Kidney (tissue), 22 donors: ENCODE results near the gene SOX30. TPM values are rescaled to one million over a fixed set of nuclear protein-coding genes. Genes with fewer than 3 reads are reported as not detected.
A peak's percentile ranks its signal among the peaks of the same experiment; 100 is the strongest.
"Not testable (repeated sequence)": the region's sequence is repeated elsewhere in the genome, so short reads cannot be mapped to it uniquely, and the experiment has no call there.

Source experiments
- DNase-seq, 5 donors: peaks; one replicate each; pipeline ENCODE4 v3.0.0-alpha.2; 2013 to 2020
- FAIRE-seq: peaks from 2 replicates; lab custom pipeline; 2012; peaks lifted over from hg19 to GRCh38; lab: Jason Lieb, UNC
- H3K27ac ChIP-seq, 2 donors: one replicate each; pipeline ENCODE4 v1.7.0; 2013; ENCODE audit warnings: low read depth in 2 of 2, low read length in 2 of 2, inconsistent platforms in 1 of 2
- H3K27me3 ChIP-seq: one replicate; pipeline ENCODE4 v1.7.1; 2013; ENCODE audit warnings: low read length, inconsistent platforms; ENCODE audit not compliant: control insufficient read depth, insufficient read depth
- H3K36me3 ChIP-seq, 3 donors: one replicate each; pipeline versions ENCODE4 v1.7.0 to v1.7.1; 2013; ENCODE audit warnings: low read length in 3 of 3, control low read depth in 1 of 3, inconsistent platforms in 1 of 3; ENCODE audit not compliant: insufficient read depth in 3 of 3, control insufficient read depth in 2 of 3
- H3K4me1 ChIP-seq, 3 donors: one replicate each; pipeline versions ENCODE4 v1.7.0 to v1.7.1; 2013; ENCODE audit warnings: low read length in 3 of 3, inconsistent platforms in 1 of 3, low read depth in 1 of 3; ENCODE audit not compliant: control insufficient read depth in 2 of 3, insufficient read depth in 2 of 3
- H3K4me3 ChIP-seq, 3 donors: one replicate each; pipeline versions ENCODE4 v1.7.0 to v1.8.1; 2013; ENCODE audit warnings: low read length in 3 of 3, control low read depth in 1 of 3, inconsistent platforms in 1 of 3
- H3K9ac ChIP-seq, 3 donors: one replicate each; pipeline versions ENCODE4 v1.7.0 to v1.7.1; 2013; ENCODE audit warnings: low read length in 3 of 3, control low read depth in 1 of 3, inconsistent platforms in 1 of 3
- H3K9me3 ChIP-seq, 3 donors: one replicate each; pipeline versions ENCODE4 v1.7.0 to v1.7.1; 2013; ENCODE audit warnings: low read length in 3 of 3, control low read depth in 1 of 3, inconsistent platforms in 1 of 3; ENCODE audit not compliant: control insufficient read depth in 2 of 3, insufficient read depth in 1 of 3
- intact Hi-C: fragments of 100-400 bp; cut with DNase I; formaldehyde crosslinking; loops from one replicate; pipeline ENCODE4 v1.11.1; 2022
- long read RNA-seq, 10 donors: library from polyadenylated mRNA in 1 of 10; unstranded in 1 of 10; transcript quantifications; one replicate each; pipeline ENCODE4 v2.0.0 and lab custom pipeline, GENCODE V29; 2021 to 2026
- polyA plus RNA-seq: library from polyadenylated mRNA; stranded (reverse); fragments of 350-450 nt; fragmentation: Illumina TruSeq; extraction: RNeasy Lipid Tissue Mini Kit (QIAGEN cat#74804); gene quantifications from one replicate; pipeline ENCODE4 v1.2.3, GENCODE V29; 2014; ENCODE audit warnings: low read depth, low replicate concordance; ENCODE audit not compliant: insufficient read depth
- total RNA-seq: library from RNA; stranded (reverse); fragmentation: NEBNext Ultra II Directional; extraction: Animal tissue kit (Norgen Biotek cat#: 25700); gene quantifications from one replicate; pipeline ENCODE4 v1.2.1, GENCODE V29; 2021
- TF ChIP-seq, protein P1 (sequence below): IDR thresholded peaks from 3 replicates; pipeline ENCODE4 v1.5.1; 2012; ENCODE audit warnings: mild to moderate bottlenecking, moderate library complexity, borderline replicate concordance; ENCODE audit not compliant: insufficient read depth; ENCODE audit errors: extremely low read depth
- donor health status: control.
- donor health status: control.
- donor health status: control.
- donor health status: control.
- donor health status: control.
- donor health status: DM: yes; HTN: yes; CAD: no.
- donor health status: Normal renal cell carcinoma (clear cell type).

SOX30 gene
- total RNA-seq (0.09 TPM), polyA plus RNA-seq (not detected)
- long read RNA-seq, donor 1 = 0 reads
- long read RNA-seq, donor 2 = 0 reads
- long read RNA-seq, donor 3 = 0 reads
- long read RNA-seq, donor 4 = 0 reads
- long read RNA-seq, donor 5 = 0 reads
- long read RNA-seq, donor 6 = 0 reads
- long read RNA-seq, donor 7 = 0 reads
- long read RNA-seq, donor 8 = 0 reads
- long read RNA-seq, donor 9 = 0 reads
- long read RNA-seq, donor 10, partial matches to known transcripts = 16 of 16 reads
- long read RNA-seq, donor 10, other reads (novel, unspliced or antisense) = 0 of 16 reads

DNA sequence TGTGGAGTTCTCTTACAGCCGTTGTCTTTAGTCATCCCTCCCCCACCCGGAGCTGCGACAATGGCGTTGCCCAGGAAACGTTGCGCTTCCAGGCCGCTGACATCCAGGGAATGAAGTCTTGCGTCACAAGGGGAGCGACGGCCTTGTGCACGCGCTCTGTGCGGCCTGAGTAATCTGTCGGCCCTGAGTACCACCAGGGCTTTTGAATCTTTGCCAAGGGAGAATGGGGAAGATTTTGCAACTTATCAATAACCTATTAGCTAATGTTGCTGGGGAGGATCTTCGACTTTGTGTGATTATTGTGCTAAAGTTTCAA lies at the start of gene SOX30:
TSS of gene SOX30 (minus strand) at position 62 of the 316 bp plus-strand sequence. CDS start 360 bp downstream, outside the sequence.
- H3K4me1 ChIP-seq = no peaks in the 10 kb centered on the region
- DNase-seq (no peak), FAIRE-seq (no peak)
- peak within 1 kb of the TSS in 2 of 3 donors; percentile 36 to 51 for H3K4me3 ChIP-seq
- no peaks in the 10 kb centered on the region for H3K27me3 ChIP-seq
- no peak within 1 kb of the TSS for H3K9ac ChIP-seq
- no peak within 1 kb of the TSS for H3K27ac ChIP-seq
- TF ChIP-seq, protein P1, sequence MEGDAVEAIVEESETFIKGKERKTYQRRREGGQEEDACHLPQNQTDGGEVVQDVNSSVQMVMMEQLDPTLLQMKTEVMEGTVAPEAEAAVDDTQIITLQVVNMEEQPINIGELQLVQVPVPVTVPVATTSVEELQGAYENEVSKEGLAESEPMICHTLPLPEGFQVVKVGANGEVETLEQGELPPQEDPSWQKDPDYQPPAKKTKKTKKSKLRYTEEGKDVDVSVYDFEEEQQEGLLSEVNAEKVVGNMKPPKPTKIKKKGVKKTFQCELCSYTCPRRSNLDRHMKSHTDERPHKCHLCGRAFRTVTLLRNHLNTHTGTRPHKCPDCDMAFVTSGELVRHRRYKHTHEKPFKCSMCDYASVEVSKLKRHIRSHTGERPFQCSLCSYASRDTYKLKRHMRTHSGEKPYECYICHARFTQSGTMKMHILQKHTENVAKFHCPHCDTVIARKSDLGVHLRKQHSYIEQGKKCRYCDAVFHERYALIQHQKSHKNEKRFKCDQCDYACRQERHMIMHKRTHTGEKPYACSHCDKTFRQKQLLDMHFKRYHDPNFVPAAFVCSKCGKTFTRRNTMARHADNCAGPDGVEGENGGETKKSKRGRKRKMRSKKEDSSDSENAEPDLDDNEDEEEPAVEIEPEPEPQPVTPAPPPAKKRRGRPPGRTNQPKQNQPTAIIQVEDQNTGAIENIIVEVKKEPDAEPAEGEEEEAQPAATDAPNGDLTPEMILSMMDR = no peak
- H3K9me3 ChIP-seq = peaks cover 0 to 13% (median 0%) of the 10 kb centered on the region in 3 donors
- H3K36me3 ChIP-seq = no peaks in the 10 kb centered on the region
- intact Hi-C loops = no loop called here

DNA sequence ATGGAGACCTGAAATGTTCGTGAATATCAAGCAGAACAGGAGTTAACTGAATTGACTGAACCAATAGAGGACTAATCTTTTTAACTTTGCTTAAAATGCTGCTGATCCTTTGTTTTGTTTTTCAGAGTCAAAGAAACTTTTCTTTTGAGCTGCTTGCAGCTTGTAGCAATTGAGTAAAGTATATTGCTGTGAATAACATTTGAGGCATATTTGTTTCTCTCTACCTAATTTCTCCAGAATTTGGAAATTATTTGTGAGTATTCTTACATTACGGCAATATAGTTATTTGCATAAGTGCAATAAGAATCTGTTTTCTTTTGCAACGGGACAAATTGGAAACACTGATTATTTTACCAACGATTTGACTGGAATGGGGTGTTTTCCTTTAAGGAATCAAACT lies 46.4 kb upstream of the SOX30 start:
- H3K4me3 ChIP-seq, H3K27ac ChIP-seq, H3K9ac ChIP-seq, H3K9me3 ChIP-seq, FAIRE-seq, H3K36me3 ChIP-seq, intact Hi-C loops, H3K4me1 ChIP-seq, DNase-seq, H3K27me3 ChIP-seq: not testable (repeated sequence)

DNA sequence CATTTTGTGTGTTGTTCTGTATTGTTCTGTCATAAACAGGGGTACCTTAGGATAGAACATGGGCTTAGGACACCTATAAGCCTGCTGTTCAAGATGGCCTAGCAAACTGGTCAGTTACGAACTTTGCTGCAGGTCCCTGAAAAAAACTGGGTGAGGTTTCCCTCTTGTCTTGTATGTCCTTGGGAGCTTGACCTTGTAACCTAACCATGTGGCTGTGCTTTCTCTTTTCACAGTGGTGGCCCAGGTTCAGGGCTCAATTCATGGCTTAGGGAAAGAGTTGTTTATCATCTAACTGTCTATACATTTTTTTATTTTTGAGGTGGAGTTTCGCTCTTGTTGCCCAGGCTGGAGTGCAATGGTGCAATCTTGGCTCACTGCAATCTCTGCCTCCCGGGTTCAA lies 43.9 kb upstream of the SOX30 start:
- intact Hi-C loops, H3K27ac ChIP-seq, H3K9me3 ChIP-seq, H3K4me1 ChIP-seq, H3K9ac ChIP-seq, DNase-seq, H3K36me3 ChIP-seq, FAIRE-seq, H3K27me3 ChIP-seq, H3K4me3 ChIP-seq: not testable (repeated sequence)

DNA sequence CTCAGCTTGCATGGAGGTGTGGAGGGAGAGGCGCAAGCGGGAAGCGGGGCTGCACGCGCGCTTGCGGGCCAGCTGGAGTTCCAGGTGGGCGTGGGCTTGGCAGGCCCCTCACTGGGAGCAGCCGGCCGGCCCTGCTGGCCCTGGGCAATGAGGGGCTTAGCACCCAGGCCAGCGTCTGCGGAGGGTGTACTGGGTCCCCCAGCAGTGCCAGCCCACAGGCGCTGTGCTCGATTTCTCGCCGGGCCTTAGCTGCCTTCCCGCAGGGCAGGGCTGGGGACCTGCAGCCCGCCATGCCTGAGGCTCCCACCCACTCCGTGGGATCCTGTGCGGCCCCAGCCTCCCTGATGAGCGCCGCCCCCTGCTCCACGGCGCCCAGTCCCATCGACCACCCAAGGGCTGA lies 41.6 kb upstream of the SOX30 start:
- H3K36me3 ChIP-seq, DNase-seq, H3K27me3 ChIP-seq, FAIRE-seq, H3K27ac ChIP-seq, H3K9me3 ChIP-seq, H3K4me1 ChIP-seq, H3K9ac ChIP-seq, intact Hi-C loops, H3K4me3 ChIP-seq: not testable (repeated sequence)

DNA sequence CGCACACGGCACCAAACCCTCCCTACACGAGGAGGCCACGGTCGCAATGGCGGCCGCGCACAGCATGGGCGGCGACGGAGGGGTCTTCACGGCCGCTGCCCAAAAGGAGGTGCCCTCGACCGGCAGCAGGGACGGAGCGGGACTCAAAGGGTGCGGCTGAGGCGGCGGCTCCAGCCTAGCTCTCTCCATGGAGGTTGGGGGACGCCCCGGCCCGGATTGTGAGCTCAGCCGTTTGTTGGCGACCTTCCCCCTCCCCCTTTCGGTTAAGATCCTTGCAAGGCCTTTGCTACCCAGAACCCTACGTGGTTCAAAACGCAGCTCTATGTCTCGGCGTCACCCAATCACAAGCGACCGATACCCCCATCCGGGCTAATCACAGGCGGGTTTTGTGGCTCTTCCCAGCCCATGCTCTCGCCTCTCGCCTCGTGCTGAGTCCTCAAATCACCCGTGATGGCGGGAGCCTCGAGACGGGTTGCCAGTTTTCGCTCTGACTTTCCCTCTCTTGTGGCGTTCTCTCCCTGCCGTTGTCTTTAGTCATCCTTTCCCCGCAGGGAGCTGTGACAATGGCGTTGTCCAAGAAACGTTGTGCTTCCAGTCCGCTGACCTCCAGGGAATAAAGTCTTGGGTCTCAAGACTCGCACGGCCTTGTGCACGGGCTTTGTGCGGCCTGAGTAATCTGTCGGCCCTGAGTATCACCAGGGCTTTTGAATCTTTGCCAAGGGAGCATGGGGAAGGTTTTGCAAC lies 38.6 kb upstream of the SOX30 start:
- intact Hi-C loops = no loop called here
- FAIRE-seq (no peak), DNase-seq (no peak)
- no peaks in the 10 kb centered on the region for H3K36me3 ChIP-seq
- H3K9me3 ChIP-seq = no peaks in the 10 kb centered on the region
- H3K9ac ChIP-seq = no peak overlapping the region
- H3K4me1 ChIP-seq = no peaks in the 10 kb centered on the region
- TF ChIP-seq, protein P1 = no peak
- no peak overlapping the region for H3K27ac ChIP-seq
- H3K27me3 ChIP-seq = no peaks in the 10 kb centered on the region
- no peak overlapping the region for H3K4me3 ChIP-seq
